Measurements from ENCODE around the gene ESRRA.
A peak's percentile ranks its signal among the peaks of the same experiment; 100 is the strongest.

ESRRA gene

GRCh38 chr11:64291262-64291751 lies 14.0 kb upstream of the ESRRA start, which contains the start of gene KCNK4:
TSS of gene KCNK4 (plus strand) at chr11:64291302. CDS start at chr11:64293019, 1,717 bp downstream.
- no peak for TF ChIP-seq CTCF (conservative IDR thresholded peaks at IDR 0.05)
- peak within 1 kb of the TSS; percentile 36; the same call in 1 of the 2 replicates for H3K27ac ChIP-seq

- TF ChIP-seq CTCF (conservative IDR thresholded peaks at IDR 0.05) = peak; percentile 33
- H3K27ac ChIP-seq = peak overlapping the region; percentile 36; the same call in 1 of the 2 replicates
Measured at GRCh38 chr11:64291752-64292459, 13.4 kb upstream of the ESRRA start.

- H3K27ac ChIP-seq = no peak overlapping the region; the same call in 1 of the 2 replicates
- no peak for TF ChIP-seq CTCF (conservative IDR thresholded peaks at IDR 0.05)
Measured at GRCh38 chr11:64292460-64293254, 12.7 kb upstream of the ESRRA start.

GRCh38 chr11:64294774-64295173 lies 10.6 kb upstream of the ESRRA start:
- TF ChIP-seq CTCF (conservative IDR thresholded peaks at IDR 0.05) = no peak
- H3K27ac ChIP-seq = no peak overlapping the region

- no peak overlapping the region for H3K27ac ChIP-seq
- TF ChIP-seq CTCF (conservative IDR thresholded peaks at IDR 0.05) = no peak
Measured at GRCh38 chr11:64295760-64296159, 9.6 kb upstream of the ESRRA start.

GRCh38 chr11:64296236-64296635 lies 9.1 kb upstream of the ESRRA start:
- H3K27ac ChIP-seq = no peak overlapping the region
- TF ChIP-seq CTCF (conservative IDR thresholded peaks at IDR 0.05) = no peak

All from VCaP (cell line).